ELF-1 (cell line): ENCODE results near the gene IL1RL2.

Experiments used
- DNase-seq: peaks from one replicate; pipeline ENCODE4 v3.0.0-alpha.2; 2016; ENCODE audit warnings: low read depth, low spot score

The IL1RL2 gene

DNA sequence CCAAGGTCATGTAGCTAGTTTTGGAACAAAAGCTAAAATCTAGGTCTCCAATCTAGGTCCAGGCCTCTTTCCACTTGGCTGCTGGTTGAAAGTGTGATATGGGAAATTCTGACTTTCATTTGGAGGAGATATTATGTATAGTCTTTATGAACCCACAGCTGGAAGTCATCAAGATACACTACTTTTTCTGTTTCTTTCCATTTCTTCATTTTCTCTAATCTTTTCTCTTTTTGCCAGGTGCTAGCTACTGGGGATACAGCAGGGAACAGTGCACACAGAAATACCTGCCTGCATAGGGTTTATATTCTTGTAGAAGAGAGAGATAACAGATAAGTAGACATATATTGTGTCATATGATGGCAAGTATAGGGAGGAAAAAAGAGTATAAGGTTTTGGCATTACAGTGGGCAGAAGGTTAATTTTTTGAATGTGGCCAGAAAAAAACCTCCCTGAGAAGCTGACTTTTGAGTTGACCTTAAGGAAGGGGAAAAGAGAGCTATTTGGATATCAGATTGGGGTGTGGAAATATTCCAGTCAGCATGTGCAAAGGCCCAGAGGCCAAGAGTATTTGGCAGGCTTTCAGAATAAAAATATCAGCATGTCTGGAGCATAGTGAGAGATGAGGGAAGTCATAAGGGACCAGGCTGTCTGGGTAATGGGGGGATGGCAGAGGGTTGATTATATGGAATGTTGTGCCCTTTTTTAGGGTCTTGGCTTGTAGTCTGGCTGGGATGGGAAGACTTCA, 28.6 kb upstream of the IL1RL2 start:
- no peak for DNase-seq

- DNase-seq = peak; percentile 66
Measured at GRCh38 chr2:102159295-102159694, 27.5 kb upstream of the IL1RL2 start.

GRCh38 chr2:102166189-102166845, 20.5 kb upstream of the IL1RL2 start:
- DNase-seq = peak; percentile 53

DNA sequence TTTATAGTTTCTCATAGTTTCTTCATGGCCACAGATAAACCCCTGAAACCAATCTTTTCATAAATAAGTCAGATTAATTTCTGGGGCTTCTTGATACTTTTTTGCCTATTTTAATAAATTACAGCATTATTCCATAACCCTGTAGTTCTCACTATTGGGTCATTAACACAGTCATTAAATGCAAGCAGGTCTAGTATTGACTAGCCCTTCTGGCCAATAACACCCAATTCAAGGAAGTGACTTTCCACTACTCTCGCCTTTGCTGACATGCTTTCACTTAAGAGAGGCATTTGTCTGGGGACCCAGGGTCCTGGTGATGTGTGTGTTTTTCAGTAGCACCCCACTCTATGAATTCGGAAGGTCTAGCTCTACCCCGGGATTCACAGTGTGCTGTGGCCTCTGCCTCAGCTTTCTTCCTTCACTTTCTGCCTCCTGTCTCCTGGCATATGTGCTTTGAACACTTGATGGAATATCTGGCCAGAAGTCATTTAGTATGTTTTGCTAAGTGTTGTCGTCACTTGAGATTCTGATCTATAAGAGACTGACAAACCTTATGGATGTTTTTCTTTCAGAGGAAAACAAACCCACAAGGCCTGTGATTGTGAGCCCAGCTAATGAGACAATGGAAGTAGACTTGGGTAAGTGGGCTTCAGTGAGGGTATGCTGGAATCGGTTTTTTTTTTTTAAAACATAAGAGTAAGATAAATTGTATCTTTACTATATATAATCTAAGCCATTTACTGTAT, 18.6 kb upstream of the IL1RL2 start:
- no peak for DNase-seq

GRCh38 chr2:102171946-102172345, 14.9 kb upstream of the IL1RL2 start:
- DNase-seq = no peak

GRCh38 chr2:102172745-102173144, 14.1 kb upstream of the IL1RL2 start:
- DNase-seq = no peak

DNA sequence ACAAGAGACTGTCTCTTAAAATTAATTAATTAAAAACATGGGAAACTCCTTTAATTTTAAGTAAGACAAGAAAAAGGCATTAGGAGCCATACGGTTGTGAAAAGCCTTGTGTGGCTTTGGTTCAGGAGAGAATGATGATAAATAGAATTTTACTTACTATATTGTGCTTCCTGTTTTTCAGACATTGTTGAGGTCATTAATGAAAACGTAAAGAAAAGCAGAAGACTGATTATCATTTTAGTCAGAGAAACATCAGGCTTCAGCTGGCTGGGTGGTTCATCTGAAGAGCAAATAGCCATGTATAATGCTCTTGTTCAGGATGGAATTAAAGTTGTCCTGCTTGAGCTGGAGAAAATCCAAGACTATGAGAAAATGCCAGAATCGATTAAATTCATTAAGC, 10.7 kb upstream of the IL1RL2 start:
- no peak for DNase-seq

DNA sequence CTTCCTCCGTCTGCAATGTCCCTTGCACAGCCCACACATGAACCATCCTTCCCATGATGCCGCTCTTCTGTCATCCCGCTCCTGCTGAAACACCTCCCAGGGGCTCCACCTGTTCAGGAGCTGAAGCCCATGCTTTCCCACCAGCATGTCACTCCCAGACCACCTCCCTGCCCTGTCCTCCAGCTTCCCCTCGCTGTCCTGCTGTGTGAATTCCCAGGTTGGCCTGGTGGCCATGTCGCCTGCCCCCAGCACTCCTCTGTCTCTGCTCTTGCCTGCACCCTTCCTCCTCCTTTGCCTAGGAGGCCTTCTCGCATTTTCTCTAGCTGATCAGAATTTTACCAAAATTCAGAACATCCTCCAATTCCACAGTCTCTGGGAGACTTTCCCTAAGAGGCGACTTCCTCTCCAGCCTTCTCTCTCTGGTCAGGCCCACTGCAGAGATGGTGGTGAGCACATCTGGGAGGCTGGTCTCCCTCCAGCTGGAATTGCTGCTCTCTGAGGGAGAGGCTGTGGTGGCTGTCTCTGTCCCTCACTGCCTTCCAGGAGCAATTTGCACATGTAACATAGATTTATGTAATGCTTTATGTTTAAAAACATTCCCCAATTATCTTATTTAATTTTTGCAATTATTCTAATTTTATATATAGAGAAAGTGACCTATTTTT, 8.9 kb upstream of the IL1RL2 start:
- no peak for DNase-seq

DNA sequence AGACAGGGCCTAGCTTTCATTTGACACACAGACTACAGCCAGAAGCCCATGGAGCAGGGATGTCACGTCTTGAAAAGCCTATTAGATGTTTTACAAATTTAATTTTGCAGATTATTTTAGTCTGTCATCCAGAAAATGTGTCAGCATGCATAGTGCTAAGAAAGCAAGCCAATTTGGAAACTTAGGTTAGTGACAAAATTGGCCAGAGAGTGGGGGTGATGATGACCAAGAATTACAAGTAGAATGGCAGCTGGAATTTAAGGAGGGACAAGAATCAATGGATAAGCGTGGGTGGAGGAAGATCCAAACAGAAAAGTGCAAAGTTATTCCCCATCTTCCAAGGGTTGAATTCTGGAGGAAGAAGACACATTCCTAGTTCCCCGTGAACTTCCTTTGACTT, 7.8 kb upstream of the IL1RL2 start:
- no peak for DNase-seq

GRCh38 chr2:102179788-102180686, 6.8 kb upstream of the IL1RL2 start:
- no peak for DNase-seq

- no peak for DNase-seq
Measured at GRCh38 chr2:102180687-102180999, 6.2 kb upstream of the IL1RL2 start.

DNA sequence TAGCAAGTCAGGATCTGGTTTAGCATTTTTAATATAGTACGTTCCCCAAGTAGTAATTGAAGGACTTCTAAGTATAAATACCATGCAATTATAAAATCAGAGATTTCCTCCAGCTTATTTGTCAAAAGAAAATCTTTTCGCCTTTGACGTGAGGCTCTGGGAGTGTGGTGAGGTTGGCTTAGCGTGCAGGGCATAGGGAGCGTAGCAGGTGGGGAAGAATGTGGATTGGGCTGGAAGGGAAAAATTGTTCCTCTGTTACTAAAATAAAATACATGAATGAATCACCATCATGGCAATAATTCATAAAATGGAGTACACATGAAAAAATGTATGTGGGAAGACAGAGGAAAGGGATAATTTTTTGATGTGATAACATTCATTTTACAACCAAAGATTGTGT, 5.4 kb upstream of the IL1RL2 start:
- DNase-seq = no peak

DNA sequence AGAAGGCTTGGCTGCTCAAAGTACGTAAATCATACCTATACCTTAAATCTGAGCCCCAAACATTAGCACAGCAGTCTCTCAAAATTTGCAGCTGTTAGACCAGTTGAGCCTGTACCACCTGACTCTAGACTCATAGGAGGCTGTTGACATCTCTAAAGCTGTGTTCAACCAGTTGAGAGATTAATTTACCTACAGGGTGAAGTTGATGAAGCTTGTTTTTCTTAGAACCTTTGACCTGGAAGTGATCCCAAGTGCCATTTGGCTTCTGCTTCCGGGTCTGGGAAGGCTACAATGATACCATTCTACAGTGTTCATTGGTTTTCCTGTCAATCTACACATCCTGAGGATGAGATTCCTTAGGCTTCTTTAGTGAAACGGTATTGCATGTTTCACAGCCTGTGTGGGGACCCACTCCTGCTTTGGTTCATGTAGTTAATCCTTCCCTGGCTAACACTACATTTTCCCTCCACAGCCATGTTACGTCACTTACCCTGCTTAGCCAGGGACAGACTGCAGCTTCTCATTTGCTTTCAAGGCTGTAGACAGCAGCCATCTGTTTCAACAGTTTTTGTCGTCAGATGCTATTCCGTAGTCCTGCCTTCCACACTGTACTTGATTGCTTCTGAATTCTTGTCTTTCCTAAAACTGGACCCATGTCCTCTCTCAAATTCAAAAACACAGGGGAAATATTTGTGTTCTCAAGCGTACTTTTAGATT, 4.7 kb upstream of the IL1RL2 start:
- no peak for DNase-seq

- DNase-seq = no peak
Measured at GRCh38 chr2:102184018-102184417, 2.8 kb upstream of the IL1RL2 start.

- no peak for DNase-seq
Measured at GRCh38 chr2:102184568-102184967, 2.3 kb upstream of the IL1RL2 start.

- DNase-seq = no peak
Measured at GRCh38 chr2:102185347-102185746, 1.5 kb upstream of the IL1RL2 start.

DNA sequence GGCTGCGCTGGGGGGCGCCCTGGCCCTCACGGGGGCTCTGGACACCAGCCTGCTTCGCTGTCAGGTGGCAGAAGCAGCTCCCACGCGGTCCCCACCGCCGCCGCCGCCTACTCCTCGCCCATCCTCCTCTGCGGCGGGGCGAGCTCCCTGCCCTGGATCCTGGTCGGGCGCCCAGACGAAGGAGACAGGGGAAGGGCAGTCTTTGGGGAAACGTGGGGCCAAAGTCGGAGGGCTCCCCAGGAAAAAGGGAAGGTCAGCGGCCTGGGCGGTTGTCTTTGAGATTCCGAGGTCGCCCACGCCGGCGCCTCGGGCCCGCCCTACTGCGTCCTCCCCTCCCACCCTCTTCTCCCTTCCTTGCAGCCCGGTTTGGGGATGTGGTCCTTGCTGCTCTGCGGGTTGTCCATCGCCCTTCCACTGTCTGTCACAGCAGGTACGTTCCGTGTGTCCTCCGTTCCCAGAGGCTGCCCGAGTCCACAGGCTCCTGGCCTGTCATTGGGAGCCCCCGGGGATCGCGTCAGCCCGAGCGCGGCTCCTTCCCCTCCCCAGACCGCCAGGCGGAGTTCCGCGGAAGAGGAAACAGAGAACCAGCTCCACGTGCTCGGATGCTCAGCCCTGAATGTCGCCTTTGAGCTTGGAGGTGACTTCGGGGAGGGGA, 800 bp downstream of the IL1RL2 start:
- peak; percentile 57 for DNase-seq

GRCh38 chr2:102190430-102191107, 3.7 kb downstream of the IL1RL2 start:
- DNase-seq = no peak

GRCh38 chr2:102191501-102191900, 4.7 kb downstream of the IL1RL2 start:
- DNase-seq = no peak

- no peak for DNase-seq
Measured at GRCh38 chr2:102193074-102193473, 6.3 kb downstream of the IL1RL2 start.
